Activated T-cell treated with anti-CD3 and anti-CD28 coated beads, Interleukin-2, amount 50 U/mL, for 48 hours (primary cell): Measurements from ENCODE around the gene ZNF3.
"Not testable (repeated sequence)": the region's sequence is repeated elsewhere in the genome, so short reads cannot be mapped to it uniquely, and the experiment has no call there.

Source experiments
- DNase-seq, 2 experiments: peaks; one replicate each; pipeline ENCODE4 v3.0.0-alpha.2; 2020

ZNF3 gene

GRCh38 chr7:100081535-100082102 is at the start of gene ZNF3:
Gene ZNF3, minus strand, starts transcription at chr7:100081723. Its CDS starts 4,366 bp downstream, at chr7:100077357.
- peak; percentile 98 to 99 for DNase-seq

GRCh38 chr7:100130608-100131453 is 49.3 kb upstream of the ZNF3 start:
- peak; percentile 92 to 94 for DNase-seq

GRCh38 chr7:100130220-100130607 is 48.7 kb upstream of the ZNF3 start:
- DNase-seq, result not testable (repeated sequence)

- no peak for DNase-seq
Observed at GRCh38 chr7:100128637-100128963, 47.1 kb upstream of the ZNF3 start.

GRCh38 chr7:100127866-100128636 is 46.5 kb upstream of the ZNF3 start:
- DNase-seq, result peak; percentile 54 to 60

GRCh38 chr7:100126931-100127865 is 45.7 kb upstream of the ZNF3 start, which contains the start of gene MBLAC1:
Gene MBLAC1, plus strand, starts transcription at chr7:100126967. Its CDS starts 429 bp downstream, at chr7:100127396.
- DNase-seq, result peak; percentile 95 to 96

- no peak for DNase-seq
Observed at GRCh38 chr7:100126239-100126930, 44.9 kb upstream of the ZNF3 start.

GRCh38 chr7:100124301-100125230 is 43.0 kb upstream of the ZNF3 start:
- no peak for DNase-seq

- DNase-seq, result no peak
Observed at GRCh38 chr7:100122568-100122967, 41.0 kb upstream of the ZNF3 start.

- DNase-seq, result no peak
Observed at GRCh38 chr7:100122067-100122466, 40.5 kb upstream of the ZNF3 start.

- no peak for DNase-seq
Observed at GRCh38 chr7:100120733-100121036, 39.2 kb upstream of the ZNF3 start.

GRCh38 chr7:100119970-100120732 is 38.6 kb upstream of the ZNF3 start:
- DNase-seq, result peak; percentile 84 to 85

GRCh38 chr7:100119072-100119969 is 37.8 kb upstream of the ZNF3 start, which contains the start of the genes CNPY4 and TAF6:
Gene CNPY4, plus strand, starts transcription at chr7:100119634. Its CDS starts 111 bp downstream, at chr7:100119745.
Gene TAF6, minus strand, starts transcription at chr7:100119358. Its CDS starts 5,149 bp downstream, at chr7:100114209.
- DNase-seq, result peak; percentile 96

GRCh38 chr7:100118388-100119071 is 37.0 kb upstream of the ZNF3 start:
- no peak for DNase-seq

GRCh38 chr7:100115026-100115425 is 33.5 kb upstream of the ZNF3 start:
- no peak for DNase-seq

GRCh38 chr7:100111914-100112313 is 30.4 kb upstream of the ZNF3 start:
- no peak for DNase-seq

- no peak for DNase-seq
Observed at GRCh38 chr7:100111156-100111555, 29.6 kb upstream of the ZNF3 start.

GRCh38 chr7:100109521-100110163 is 28.1 kb upstream of the ZNF3 start:
- DNase-seq, result no peak
